Neural cell (in vitro differentiated cells): ENCODE data around the gene DNAJB1. TPM values are rescaled to one million over a fixed set of nuclear protein-coding genes. Genes with fewer than 3 reads are reported as not detected.

Source experiments
- polyA plus RNA-seq: library from polyadenylated mRNA; depleted of rRNA; stranded (reverse); fragments of >200 nt; gene quantifications from 2 replicates; pipeline ENCODE4 v1.2.3, GENCODE V29; 2014
- small RNA-seq, 3 experiments: library from RNA; depleted of rRNA; stranded (forward); fragments of <200 nt; gene quantifications; one replicate each; pipeline ENCODE3, GENCODE V24; 2012

The DNAJB1 gene
- polyA plus RNA-seq, 1 donor from 2014 or later: 64.6 TPM

Small RNA genes lying within 50 kb of the gene (small RNA-seq; reads per million reads assigned to genes)
- 0 reads per million in 3 experiments for gene SNRPGP15

Other genes with a start within 250 kb of the DNAJB1 start
- gene ADGRE5, start 137.0 kb downstream of the DNAJB1 start, polyA plus RNA-seq: 0.51 and 0.96 TPM in 2 replicates
- gene DDX39A, start 99.1 kb downstream of the DNAJB1 start, polyA plus RNA-seq: 76.4 and 79.2 TPM in 2 replicates
- 64.4 and 84.4 TPM in 2 replicates for gene PKN1, start 85.1 kb downstream of the DNAJB1 start, polyA plus RNA-seq
- gene PTGER1, start 43.0 kb downstream of the DNAJB1 start, polyA plus RNA-seq: not detected in 2 replicates
- gene GIPC1, start 22.3 kb downstream of the DNAJB1 start, polyA plus RNA-seq: 128 and 168 TPM in 2 replicates
- gene TECR, start 11.2 kb upstream of the DNAJB1 start, polyA plus RNA-seq: 31.4 and 42.4 TPM in 2 replicates
- 615 and 696 TPM in 2 replicates for gene NDUFB7, start 53.7 kb upstream of the DNAJB1 start, polyA plus RNA-seq
- not detected in 2 replicates for gene CLEC17A, start 64.7 kb upstream of the DNAJB1 start, polyA plus RNA-seq
- gene ADGRE3, start 156.4 kb upstream of the DNAJB1 start, polyA plus RNA-seq: not detected in 2 replicates
- gene ZNF333, start 171.7 kb upstream of the DNAJB1 start, polyA plus RNA-seq: 67.6 and 79.5 TPM in 2 replicates